H9 (cell line): ENCODE results near the gene CLPX. TPM values are rescaled to one million over a fixed set of nuclear protein-coding genes. Genes with fewer than 3 reads are reported as not detected.

Experiments used
- DNase-seq: peaks from one replicate; pipeline ENCODE4 v3.0.0-alpha.2; 2017
- H2AFZ ChIP-seq: one replicate; pipeline ENCODE4 v1.6.1; 2013; ENCODE audit warnings: mild to moderate bottlenecking, low read length, control low read depth, moderate library complexity
- H2AK5ac ChIP-seq: 2 replicates; pipeline ENCODE4 v1.6.1; 2013; ENCODE audit warnings: low read length, control low read depth, mixed read lengths; ENCODE audit not compliant: insufficient read length
- H2BK120ac ChIP-seq: one replicate; pipeline ENCODE4 v1.6.1; 2013; ENCODE audit warnings: low read depth, mild to moderate bottlenecking, low read length, control low read depth, inconsistent platforms; ENCODE audit not compliant: poor library complexity, severe bottlenecking
- H2BK12ac ChIP-seq: 2 replicates; pipeline ENCODE4 v1.6.1; 2013; ENCODE audit warnings: low read length, control low read depth, mixed read lengths, low read depth; ENCODE audit not compliant: insufficient read length
- H2BK15ac ChIP-seq: 2 replicates; pipeline ENCODE4 v1.6.1; 2013; ENCODE audit warnings: low read depth, low read length, control low read depth
- H2BK20ac ChIP-seq: one replicate; pipeline ENCODE4 v1.6.1; 2013; ENCODE audit warnings: low read depth, mild to moderate bottlenecking, low read length, control low read depth, inconsistent platforms; ENCODE audit not compliant: poor library complexity, severe bottlenecking
- H2BK5ac ChIP-seq: 2 replicates; pipeline ENCODE4 v1.6.1; 2013; ENCODE audit warnings: low read length, control low read depth, mixed read lengths; ENCODE audit not compliant: insufficient read length
- H3K14ac ChIP-seq: 2 replicates; pipeline ENCODE4 v1.6.1; 2013; ENCODE audit warnings: low read length, control low read depth; ENCODE audit not compliant: insufficient read depth
- H3K18ac ChIP-seq: 2 replicates; pipeline ENCODE4 v1.6.1; 2013; ENCODE audit warnings: low read depth, mild to moderate bottlenecking, mixed read lengths, low read length, control low read depth; ENCODE audit not compliant: insufficient read length
- H3K23ac ChIP-seq: 2 replicates; pipeline ENCODE4 v1.6.1; 2013; ENCODE audit warnings: low read length, control low read depth, mixed read lengths, low read depth; ENCODE audit not compliant: insufficient read length
- H3K23me2 ChIP-seq: 2 replicates; pipeline ENCODE4 v1.6.1; 2013; ENCODE audit warnings: low read depth, mild to moderate bottlenecking, mixed read lengths, low read length, control low read depth; ENCODE audit not compliant: insufficient read length, poor library complexity, severe bottlenecking
- H3K27ac ChIP-seq: 2 replicates; pipeline ENCODE4 v1.5.1; 2013; ENCODE audit warnings: low read length, control low read depth, mixed read lengths, low read depth; ENCODE audit not compliant: insufficient read length
- H3K27me3 ChIP-seq: 2 replicates; pipeline ENCODE4 v1.6.1; 2013; ENCODE audit warnings: low read length, control low read depth, inconsistent platforms; ENCODE audit not compliant: insufficient read depth
- H3K4ac ChIP-seq: 2 replicates; pipeline ENCODE4 v1.6.1; 2013; ENCODE audit warnings: low read depth, mild to moderate bottlenecking, control low read depth, inconsistent platforms, low read length, moderate library complexity
- H3K4me1 ChIP-seq: 2 replicates; pipeline ENCODE4 v1.6.1; 2013; ENCODE audit warnings: low read length, control low read depth, inconsistent platforms; ENCODE audit not compliant: insufficient read depth
- H3K4me2 ChIP-seq: 2 replicates; pipeline ENCODE4 v1.6.1; 2013; ENCODE audit warnings: low read length, control low read depth, mixed read lengths; ENCODE audit not compliant: insufficient read length, insufficient read depth
- H3K56ac ChIP-seq: 2 replicates; pipeline ENCODE4 v1.6.1; 2013; ENCODE audit warnings: low read depth, mild to moderate bottlenecking, mixed read lengths, low read length, control low read depth; ENCODE audit not compliant: insufficient read length
- H3K79me1 ChIP-seq: 2 replicates; pipeline ENCODE4 v1.6.1; 2013; ENCODE audit warnings: low read depth, mild to moderate bottlenecking, moderate library complexity, low read length, control low read depth, inconsistent platforms; ENCODE audit not compliant: insufficient read depth, poor library complexity, severe bottlenecking
- H3K79me2 ChIP-seq: 2 replicates; pipeline ENCODE4 v1.6.1; 2013; ENCODE audit warnings: low read length, control low read depth, inconsistent platforms; ENCODE audit not compliant: insufficient read depth
- H3K9ac ChIP-seq: 2 replicates; pipeline ENCODE4 v1.6.1; 2013; ENCODE audit warnings: low read length, control low read depth, mixed read lengths; ENCODE audit not compliant: insufficient read length; ENCODE audit errors: extremely low read depth
- H3K9me3 ChIP-seq: one replicate; pipeline ENCODE4 v1.6.1; 2013; ENCODE audit warnings: low read depth, low read length, inconsistent platforms; ENCODE audit not compliant: control insufficient read depth
- H3T11ph ChIP-seq: one replicate; pipeline ENCODE4 v1.6.1; 2013; ENCODE audit warnings: mild to moderate bottlenecking, low read length, control low read depth, inconsistent platforms
- H4K20me1 ChIP-seq: one replicate; pipeline ENCODE4 v1.6.1; 2013; ENCODE audit not compliant: control insufficient read depth, insufficient read length, insufficient read depth
- H4K5ac ChIP-seq: 2 replicates; pipeline ENCODE4 v1.6.1; 2013; ENCODE audit warnings: low read depth, mild to moderate bottlenecking, mixed read lengths, low read length, control low read depth; ENCODE audit not compliant: insufficient read length
- H4K8ac ChIP-seq: replicated peaks from 2 replicates; pipeline ENCODE4 v1.6.1; 2013; ENCODE audit warnings: low read length, control low read depth, mixed read lengths, low read depth; ENCODE audit not compliant: insufficient read length
- H4K91ac ChIP-seq: 2 replicates; pipeline ENCODE4 v1.6.1; 2013; ENCODE audit warnings: low read depth, mild to moderate bottlenecking, moderate library complexity, mixed read lengths, low read length, control low read depth; ENCODE audit not compliant: insufficient read length
- H3K27ac Mint-ChIP-seq, 3 experiments: 2 replicates in 2 of 3; 3 replicates in 1 of 3; pipeline ENCODE4 v1.8.0; 2020 to 2021; ENCODE audit warnings: mixed read lengths in 3 of 3, mild to moderate bottlenecking in 1 of 3, moderate library complexity in 1 of 3
- H3K27me3 Mint-ChIP-seq: 2 replicates; pipeline ENCODE4 v1.8.0; 2021; ENCODE audit warnings: low read depth, mild to moderate bottlenecking, moderate library complexity, mixed read lengths
- H3K36me3 Mint-ChIP-seq, 3 experiments: 2 replicates in 2 of 3; 3 replicates in 1 of 3; pipeline ENCODE4 v1.8.0; 2020 to 2021; ENCODE audit warnings: low read depth in 3 of 3, mixed read lengths in 3 of 3; ENCODE audit not compliant: insufficient read depth in 1 of 3
- H3K4me1 Mint-ChIP-seq, 2 experiments: 2 replicates each; pipeline ENCODE4 v1.8.0; 2020; ENCODE audit warnings: mixed read lengths in 2 of 2
- H3K4me3 Mint-ChIP-seq, 2 experiments: 2 replicates in 1 of 2; 3 replicates in 1 of 2; pipeline ENCODE4 v1.8.0; 2020 to 2021; ENCODE audit warnings: mild to moderate bottlenecking in 2 of 2, mixed read lengths in 2 of 2, moderate library complexity in 1 of 2
- H3K9me3 Mint-ChIP-seq, 2 experiments: 2 replicates in 1 of 2; 3 replicates in 1 of 2; pipeline ENCODE4 v1.8.0; 2020; ENCODE audit warnings: mild to moderate bottlenecking in 2 of 2, mixed read lengths in 2 of 2, moderate library complexity in 1 of 2
- CTCF ChIP-seq: fragments of 200-600 bp; sonication (generic); conservative IDR thresholded peaks from 3 replicates; pipeline ENCODE4 v1.8.0; 2021; ENCODE audit warnings: antibody characterized with exemption, mild to moderate bottlenecking
- WGBS: extraction: QIAGEN DNeasy Blood & Tissue Kit; methylation state at CpG from one replicate; pipeline ENCODE4 v1.1.7; 2013; ENCODE audit warnings: missing lambda C conversion rate, low lambda C conversion rate, mixed read lengths; ENCODE audit not compliant: insufficient read length; ENCODE audit errors: extremely low coverage; 5-methylcytosine and 5-hydroxymethylcytosine counted together
- total RNA-seq: library from RNA; stranded (reverse); gene quantifications from 2 replicates; pipeline ENCODE4 v1.2.1, GENCODE V29; 2021

The CLPX gene
- total RNA-seq, 1 experiment from 2014 or later: 55.8 TPM

GRCh38 chr15:65210770-65211481, 25.8 kb upstream of the CLPX start, which contains the start of gene CILP:
Gene CILP (minus strand): TSS chr15:65211473. CDS start chr15:65209755, 1,718 bp downstream.
- H3K27ac ChIP-seq: no peak within 1 kb of the TSS
- H3K4me1 Mint-ChIP-seq: peaks cover 12 to 25% of the 10 kb centered on the region in 2 experiments
- H3K18ac ChIP-seq: no peak within 1 kb of the TSS
- no peaks in the 10 kb centered on the region for H3K9me3 Mint-ChIP-seq
- H3K4ac ChIP-seq: no peak within 1 kb of the TSS
- no peak within 1 kb of the TSS; the same call in 1 of the 2 replicates for H3K14ac ChIP-seq
- no peak within 1 kb of the TSS for H4K8ac ChIP-seq
- H3K4me2 ChIP-seq: no peak within 1 kb of the TSS
- no peak within 1 kb of the TSS for H3K56ac ChIP-seq
- H3K79me1 ChIP-seq: no peaks in the 10 kb centered on the region
- H3K27me3 Mint-ChIP-seq: peaks cover 3% of the 10 kb centered on the region
- H3K4me3 Mint-ChIP-seq: no peak within 1 kb of the TSS
- no peaks in the 10 kb centered on the region for H3K4me1 ChIP-seq
- no peak within 1 kb of the TSS for H2AK5ac ChIP-seq
- H3K23ac ChIP-seq: no peak within 1 kb of the TSS
- H3K27ac Mint-ChIP-seq: peak within 1 kb of the TSS in 2 of 3 experiments; percentile 24 to 28; a peak in 2 of 7 replicates
- TF ChIP-seq CTCF: no peak
- no peak within 1 kb of the TSS for H2BK12ac ChIP-seq
- H3K9ac ChIP-seq: no peak within 1 kb of the TSS
- H3K27me3 ChIP-seq: no peaks in the 10 kb centered on the region
- H2BK20ac ChIP-seq: no peak within 1 kb of the TSS
- H2BK120ac ChIP-seq: no peak within 1 kb of the TSS
- no peak within 1 kb of the TSS for H2BK15ac ChIP-seq
- no peak within 1 kb of the TSS for H3T11ph ChIP-seq
- no CpG with 5 or more reads among the region's 8 CpGs for WGBS
- no peak within 1 kb of the TSS for H2AFZ ChIP-seq
- no peak within 1 kb of the TSS for H2BK5ac ChIP-seq
- no peaks in the 10 kb centered on the region for H3K79me2 ChIP-seq
- no peaks in the 10 kb centered on the region; a peak in 1 of 7 replicates for H3K36me3 Mint-ChIP-seq
- no peaks in the 10 kb centered on the region for H3K23me2 ChIP-seq
- no peaks in the 10 kb centered on the region for H3K9me3 ChIP-seq
- H4K91ac ChIP-seq: no peak within 1 kb of the TSS
- H4K20me1 ChIP-seq: no peaks in the 10 kb centered on the region
- no peak for DNase-seq
- no peak within 1 kb of the TSS for H4K5ac ChIP-seq
